GM19193 (cell line): ENCODE results near the gene TMEM53.

ENCODE experiments used
- POLR2A ChIP-seq: IDR thresholded peaks from 4 replicates; pipeline ENCODE4 v1.6.1; 2011; ENCODE audit not compliant: insufficient read depth, insufficient read length; ENCODE audit errors: extremely low read depth

TMEM53 gene

DNA sequence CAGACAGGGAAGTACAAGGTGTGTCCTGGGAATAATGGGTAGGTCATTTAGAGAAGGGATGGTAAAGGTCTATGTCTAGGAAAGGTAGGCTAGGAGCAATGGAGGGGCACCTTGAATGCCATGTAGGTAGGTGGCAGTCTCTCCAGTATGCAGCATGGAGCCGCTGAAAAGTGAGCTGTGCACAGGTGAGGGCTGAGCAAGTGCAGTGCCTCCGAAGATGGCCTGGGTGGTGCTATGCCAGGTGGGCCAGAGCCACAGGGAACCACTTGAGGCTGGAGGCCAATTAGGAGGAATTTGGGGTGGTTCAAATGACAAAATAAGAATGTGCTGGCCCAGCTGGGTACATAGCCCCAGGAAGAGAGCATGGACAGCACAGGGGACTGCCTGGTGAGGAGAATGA is 31.7 kb upstream of the TMEM53 start:
- no peak for TF ChIP-seq POLR2A

DNA sequence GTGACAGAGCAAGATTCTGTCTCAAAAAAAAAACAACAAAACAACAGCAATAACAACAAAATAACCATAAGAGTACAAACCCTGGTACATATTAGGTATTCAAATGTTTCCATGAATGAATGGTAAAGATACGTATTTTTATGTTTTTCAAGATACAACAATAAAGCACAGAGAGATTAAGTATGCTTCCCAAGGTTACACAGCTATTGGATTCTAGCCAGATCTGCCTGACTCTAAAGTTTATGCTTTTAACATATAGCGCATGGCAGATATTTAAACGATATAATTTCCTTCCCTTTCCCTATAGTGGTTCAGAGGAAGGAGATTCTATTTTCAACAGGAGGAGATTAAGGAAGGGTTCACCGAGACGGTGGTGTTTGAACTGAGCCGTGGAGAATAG is 31.2 kb upstream of the TMEM53 start:
- TF ChIP-seq POLR2A, result no peak

DNA sequence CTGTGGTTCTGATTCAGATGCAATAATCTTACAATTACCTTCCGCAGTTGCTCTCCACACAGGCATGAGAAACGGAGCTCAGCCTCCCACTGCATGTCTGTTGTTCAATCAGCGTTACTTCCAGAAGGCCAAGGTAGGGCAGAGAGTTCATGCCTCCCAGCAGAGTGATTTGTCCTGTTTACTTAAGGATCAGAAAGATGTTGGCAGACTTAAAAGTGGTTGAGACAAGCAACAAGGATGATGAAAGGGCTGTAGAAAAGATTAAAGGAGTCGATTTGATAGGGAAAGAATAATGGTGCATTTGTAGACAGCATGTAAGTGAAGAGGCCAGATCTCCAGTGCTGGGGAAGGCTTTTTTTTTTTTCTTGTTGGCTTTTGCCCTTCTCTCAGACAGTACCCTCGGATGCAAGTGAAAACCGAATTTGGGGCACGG is 26.9 kb upstream of the TMEM53 start:
- no peak for TF ChIP-seq POLR2A

DNA sequence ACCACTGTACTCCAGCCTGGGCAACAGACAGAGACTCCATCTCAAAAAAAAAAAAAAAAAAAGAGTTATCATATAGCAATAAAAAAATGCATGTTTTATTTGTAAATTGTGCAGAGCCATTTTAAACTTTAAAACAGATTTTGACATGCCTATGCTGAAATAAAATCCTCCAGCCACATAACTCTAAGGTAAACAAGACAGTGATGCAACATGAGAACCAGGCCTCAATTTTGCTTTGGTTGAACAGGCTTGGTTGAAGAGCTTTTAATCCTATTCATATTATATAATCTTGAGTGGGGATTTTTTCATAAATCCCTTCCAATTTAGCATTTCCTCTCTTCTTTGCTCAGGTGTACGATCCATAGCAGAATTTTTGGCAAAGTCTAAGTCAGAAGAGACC is 26.3 kb upstream of the TMEM53 start:
- no peak for TF ChIP-seq POLR2A

DNA sequence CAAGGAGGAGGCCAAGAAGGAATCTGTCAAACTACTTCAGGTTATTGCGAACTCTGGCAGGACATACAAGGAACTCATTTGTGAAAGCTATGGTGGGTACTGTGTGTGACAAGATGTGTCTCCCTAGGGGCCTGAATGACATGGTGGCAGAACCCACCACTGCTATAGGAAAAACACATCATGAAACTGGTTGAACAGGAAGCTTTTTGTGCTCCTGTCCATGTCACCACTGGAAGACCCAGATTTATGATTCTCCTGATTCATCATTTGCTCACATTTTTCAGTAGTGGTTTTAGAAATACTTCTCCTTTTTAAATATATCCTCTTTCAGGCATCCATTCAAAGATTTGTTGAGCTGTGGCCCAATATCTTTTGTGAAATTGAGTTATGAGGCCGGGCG is 23.9 kb upstream of the TMEM53 start:
- TF ChIP-seq POLR2A, result no peak

DNA sequence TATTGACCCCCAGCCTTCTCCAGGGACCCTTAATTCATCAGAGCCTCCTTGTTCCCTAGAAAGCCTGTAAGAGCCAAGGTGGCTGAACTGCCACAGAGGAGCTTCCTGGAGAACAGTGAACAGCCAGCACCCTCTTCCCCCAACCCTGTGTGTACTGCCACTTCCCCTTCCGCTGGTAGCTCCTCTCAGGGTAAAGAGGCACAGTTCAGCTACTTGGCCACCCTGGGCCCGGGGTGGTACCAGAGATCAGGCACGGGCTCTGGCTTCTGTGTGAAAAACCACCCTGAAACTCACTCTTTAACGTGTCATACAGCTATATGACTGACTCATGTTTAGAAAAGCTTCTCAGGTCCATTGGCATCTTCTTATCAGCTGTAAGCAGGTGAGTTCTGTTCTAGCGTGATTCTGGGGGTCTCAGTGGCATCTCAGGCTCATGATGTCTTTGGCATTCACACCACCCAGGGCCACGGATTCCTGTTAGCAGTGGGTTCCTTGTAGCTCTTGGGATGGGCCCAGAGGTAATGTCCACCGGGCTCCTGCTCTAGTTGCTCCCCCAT is 22.6 kb upstream of the TMEM53 start:
- TF ChIP-seq POLR2A, result peak; percentile 29

DNA sequence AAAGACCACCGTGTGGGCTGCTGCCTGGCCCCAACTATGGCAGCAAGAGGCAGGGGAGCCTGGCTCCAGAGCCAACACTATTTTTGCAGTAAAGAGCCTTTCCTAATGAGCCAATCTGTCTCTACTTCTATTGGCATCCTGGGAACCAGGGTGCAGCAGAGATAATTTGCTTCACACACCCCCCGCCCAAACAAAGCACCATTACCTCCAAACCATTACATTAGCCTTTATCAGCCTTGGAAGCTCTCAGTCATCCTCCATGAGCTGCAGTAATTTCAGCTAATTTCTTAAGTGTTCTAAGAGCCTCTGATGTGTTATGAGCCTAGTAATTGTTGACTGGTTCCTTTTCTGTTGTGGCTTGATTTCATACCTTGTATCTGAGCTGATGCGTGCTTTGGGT is 21.8 kb upstream of the TMEM53 start:
- no peak for TF ChIP-seq POLR2A

DNA sequence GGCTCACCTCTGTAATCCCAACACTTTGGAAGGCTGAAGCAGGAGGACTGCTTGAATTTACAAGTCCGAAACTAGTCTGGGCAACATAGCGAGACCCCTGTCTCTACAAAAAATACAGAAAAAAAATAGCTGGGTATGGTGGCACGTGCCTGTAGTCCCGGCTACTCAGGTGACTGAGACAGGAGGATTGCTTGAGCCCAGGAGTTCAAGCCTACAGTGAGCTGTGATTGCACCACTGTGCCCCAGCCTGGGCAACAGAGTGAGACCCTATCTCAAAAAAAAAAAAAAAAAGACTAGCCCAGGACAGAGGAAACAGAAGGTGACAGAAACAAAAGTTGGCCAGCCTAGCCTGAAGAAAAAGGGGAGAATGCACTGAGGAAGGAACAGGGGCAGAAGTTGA is 21.4 kb upstream of the TMEM53 start:
- TF ChIP-seq POLR2A, result no peak

DNA sequence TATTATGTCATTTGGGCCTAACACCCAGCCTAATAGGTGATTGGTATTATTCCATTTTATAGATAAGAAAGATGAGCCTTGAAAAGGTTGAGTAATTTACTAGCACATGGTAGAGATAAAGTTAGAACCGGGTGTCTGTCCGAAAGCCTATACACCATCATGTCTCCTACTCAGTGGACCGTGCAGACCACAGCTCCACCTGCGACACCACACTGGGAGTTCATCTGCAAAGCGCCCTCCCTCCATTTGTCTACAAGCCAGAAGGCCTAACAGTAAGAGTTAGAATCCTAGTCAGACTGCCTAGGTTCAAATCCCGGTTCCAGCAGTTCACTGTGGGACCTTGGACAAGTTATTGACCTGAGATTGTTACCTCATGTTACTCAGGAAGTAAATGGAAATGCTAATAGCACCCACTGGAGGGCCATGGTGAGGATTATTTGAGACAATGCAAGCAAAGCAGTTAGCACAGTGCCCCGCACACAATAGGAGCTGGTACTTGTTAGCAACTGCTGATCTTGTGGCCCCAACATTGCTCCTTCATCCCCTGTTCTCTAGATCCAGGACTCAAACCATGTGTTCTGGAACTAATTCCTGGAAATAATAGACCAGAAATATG is 20.7 kb upstream of the TMEM53 start:
- no peak for TF ChIP-seq POLR2A

DNA sequence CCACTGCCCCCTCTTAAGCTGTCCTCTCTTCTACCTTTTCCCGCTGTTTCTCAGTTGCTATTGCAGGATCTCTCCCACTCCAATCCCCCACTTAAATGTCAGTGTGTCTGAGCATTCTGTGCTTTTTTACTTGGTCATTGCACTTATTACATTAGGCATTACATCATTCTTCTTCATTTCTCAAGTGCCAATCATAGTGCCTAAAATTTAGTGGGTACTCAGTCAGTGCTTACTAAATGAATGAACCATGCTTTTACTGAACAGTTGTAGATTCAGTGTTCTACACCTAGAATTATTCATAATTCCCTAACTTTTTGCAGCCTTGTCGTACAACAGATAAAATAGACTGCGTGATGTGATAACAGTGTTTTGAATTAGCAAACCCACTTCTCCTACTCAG is 19.6 kb upstream of the TMEM53 start:
- no peak for TF ChIP-seq POLR2A

DNA sequence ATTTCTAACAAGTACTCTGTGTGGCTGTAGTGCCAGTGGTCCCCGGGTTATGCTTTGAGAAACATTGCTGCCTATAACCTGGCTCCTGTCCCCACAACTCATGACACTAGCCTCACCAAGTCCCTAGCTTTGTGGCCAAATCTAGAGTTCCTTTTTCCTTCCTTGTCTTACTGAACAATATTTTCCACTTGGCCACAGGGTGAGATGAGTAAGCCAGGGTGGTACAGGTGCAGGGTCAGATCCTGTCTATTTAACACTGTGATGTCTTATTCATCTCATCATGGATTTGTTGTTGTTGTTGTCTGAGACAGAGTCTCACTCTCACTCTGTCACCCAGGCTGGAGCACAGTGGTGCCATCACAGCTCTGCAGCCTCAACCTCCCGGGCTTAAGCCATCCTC is 18.9 kb upstream of the TMEM53 start:
- no peak for TF ChIP-seq POLR2A

DNA sequence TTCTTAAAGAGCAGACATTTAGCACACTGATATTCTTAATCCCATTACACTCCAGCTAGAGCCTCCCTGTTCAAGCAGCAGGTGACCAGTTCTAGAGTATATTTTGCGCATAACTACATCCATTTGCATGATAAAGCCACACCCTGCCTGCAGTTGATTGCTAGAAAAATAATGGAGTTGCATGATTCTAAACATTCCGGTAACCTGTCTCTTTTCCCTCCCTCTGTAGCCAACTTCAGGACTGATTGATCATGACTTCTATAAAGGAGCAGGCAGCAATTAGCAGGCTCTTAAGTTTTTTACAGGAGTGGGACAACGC is 15.1 kb upstream of the TMEM53 start:
- TF ChIP-seq POLR2A, result no peak

DNA sequence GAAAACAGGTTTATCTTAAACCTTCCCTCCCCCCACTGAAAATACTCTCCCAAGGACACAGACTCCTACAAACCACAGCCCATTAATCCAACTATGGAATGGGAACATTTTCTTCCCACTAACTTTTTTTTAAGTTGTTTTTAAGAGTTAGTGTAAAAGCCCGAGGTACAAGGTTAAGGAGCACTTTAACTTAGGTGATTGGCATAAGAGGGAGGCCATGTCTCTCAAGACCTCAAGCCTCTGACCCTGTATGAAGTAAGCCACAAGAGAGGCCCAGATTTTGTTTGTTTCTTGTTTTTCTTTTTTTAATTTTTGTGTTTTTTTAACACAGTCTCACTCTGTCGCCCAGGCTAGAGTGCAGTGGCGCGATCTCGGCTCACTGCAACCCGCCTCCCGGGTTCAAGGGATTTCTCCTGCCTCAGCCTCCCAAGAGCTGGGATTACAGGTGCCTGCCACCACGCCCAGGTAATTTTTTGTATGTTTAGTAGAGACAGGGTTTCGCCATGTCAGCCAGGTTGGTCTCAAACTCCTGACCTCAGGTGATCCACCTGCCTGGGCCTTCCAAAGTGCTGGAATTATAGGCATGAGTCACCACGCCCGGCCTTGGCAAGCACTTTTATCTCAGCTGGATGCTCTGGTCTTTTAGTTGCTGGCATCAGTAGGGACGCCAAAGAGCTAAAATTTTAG is 14.6 kb upstream of the TMEM53 start:
- no peak for TF ChIP-seq POLR2A

DNA sequence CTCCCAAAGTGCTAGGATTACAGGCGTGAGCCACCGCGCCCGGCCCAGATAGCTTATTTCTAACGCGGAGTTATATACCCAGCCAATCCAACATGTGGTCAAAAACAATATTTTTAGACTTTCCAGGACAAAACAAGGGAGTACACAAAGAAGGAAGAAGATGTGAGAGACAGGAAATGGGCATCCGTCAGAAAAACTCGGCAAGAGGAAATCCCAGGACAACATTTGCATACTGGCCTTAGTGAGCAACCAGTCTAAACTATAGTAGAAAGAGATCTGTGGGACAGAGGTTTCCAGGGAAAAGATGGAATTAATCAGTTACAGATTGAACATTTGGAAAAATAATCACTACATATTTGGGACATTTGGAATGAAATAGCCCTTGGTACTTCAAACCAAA is 11.6 kb upstream of the TMEM53 start:
- TF ChIP-seq POLR2A, result no peak

DNA sequence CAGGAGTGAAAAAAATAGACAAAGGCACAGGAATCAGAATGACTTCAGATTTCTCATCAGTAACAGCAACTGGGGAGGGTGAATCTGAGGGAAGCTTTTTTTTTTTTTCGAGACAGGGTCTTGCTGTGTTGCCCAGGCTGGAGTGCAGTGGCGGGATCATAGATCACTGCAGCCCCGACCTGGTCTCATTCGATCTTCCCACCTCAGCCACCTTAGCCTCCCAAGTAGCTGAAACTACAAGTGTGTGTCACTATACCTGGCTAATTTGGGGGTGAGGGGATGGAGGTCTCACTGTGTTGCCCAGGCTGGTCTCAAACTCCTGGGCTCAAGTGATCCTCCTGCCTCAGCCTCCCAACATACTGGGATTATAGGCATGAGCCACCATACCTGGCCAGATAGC is 10.9 kb upstream of the TMEM53 start:
- TF ChIP-seq POLR2A, result no peak

DNA sequence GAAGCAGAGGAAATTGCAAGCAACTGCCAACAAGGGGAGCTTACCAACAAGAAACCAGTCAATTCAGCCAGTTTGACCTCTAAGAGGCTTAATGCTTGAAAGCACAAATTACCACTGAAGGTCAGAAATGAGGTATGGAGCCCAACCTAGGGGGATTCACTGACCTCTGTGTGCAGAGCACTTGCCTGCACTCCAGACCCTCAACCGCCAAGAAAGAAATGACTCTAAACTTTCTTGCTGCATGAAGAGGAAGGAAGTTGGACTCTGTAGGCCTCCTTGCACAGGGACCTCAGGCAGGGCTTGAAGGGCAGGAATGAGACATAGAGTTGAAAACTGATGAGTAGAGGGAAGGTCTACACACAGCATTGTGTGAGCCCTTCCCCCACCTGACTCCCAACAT is 10.2 kb upstream of the TMEM53 start:
- TF ChIP-seq POLR2A, result no peak
